Fibroblast of lung (primary cell): ENCODE data around the gene COL8A1. TPM values are rescaled to one million over a fixed set of nuclear protein-coding genes. Genes with fewer than 3 reads are reported as not detected.

ENCODE experiments used
- DNase-seq, 2 donors: peaks; one replicate each; pipeline versions ENCODE4 v3.0.0 to v3.0.0-alpha.2; 2010; ENCODE audit warnings: low read depth in 2 of 2
- H2AFZ ChIP-seq: 2 replicates; pipeline ENCODE4 v1.5.1; 2012; ENCODE audit warnings: low read length, control low read depth, inconsistent platforms
- H3K27ac ChIP-seq: 2 replicates; pipeline ENCODE4 v1.5.1; 2011; ENCODE audit warnings: low read length, control low read depth; ENCODE audit not compliant: insufficient read depth
- H3K27me3 ChIP-seq: 2 replicates; pipeline ENCODE4 v1.5.1; 2011; ENCODE audit warnings: mild to moderate bottlenecking, low read length; ENCODE audit not compliant: control insufficient read depth, insufficient read depth
- H3K36me3 ChIP-seq: 2 replicates; pipeline ENCODE4 v1.5.1; 2011; ENCODE audit warnings: low read length; ENCODE audit not compliant: control insufficient read depth, insufficient read depth
- H3K4me1 ChIP-seq: 2 replicates; pipeline ENCODE4 v1.5.1; 2011; ENCODE audit warnings: low read length; ENCODE audit not compliant: control insufficient read depth, insufficient read depth; ENCODE audit errors: extremely low read depth
- H3K4me2 ChIP-seq: 2 replicates; pipeline ENCODE4 v1.5.1; 2011; ENCODE audit warnings: low read length, control low read depth; ENCODE audit not compliant: insufficient read depth; ENCODE audit errors: extremely low read depth
- H3K4me3 ChIP-seq, 4 experiments: fragments of 200-600 bp in 1 of 4; sonication (generic) in 1 of 4; replicated peaks in 1 of 4; 2 replicates each; pipeline ENCODE4 v1.5.1; 2011 to 2016; ENCODE audit warnings: low read length in 4 of 4, low read depth in 3 of 4, mild to moderate bottlenecking in 3 of 4, control low read depth in 2 of 4, inconsistent platforms in 1 of 4, mixed read lengths in 1 of 4; ENCODE audit not compliant: insufficient read depth in 1 of 4; ENCODE audit errors: control extremely low read depth in 1 of 4
- H3K79me2 ChIP-seq: 2 replicates; pipeline ENCODE4 v1.5.1; 2012; ENCODE audit warnings: mild to moderate bottlenecking, low read length, inconsistent platforms; ENCODE audit not compliant: control insufficient read depth, insufficient read depth
- H3K9ac ChIP-seq: 2 replicates; pipeline ENCODE4 v1.5.1; 2011; ENCODE audit warnings: mild to moderate bottlenecking, low read length, control low read depth; ENCODE audit not compliant: insufficient read depth
- H3K9me3 ChIP-seq: 2 replicates; pipeline ENCODE4 v1.5.1; 2012; ENCODE audit warnings: low read depth, low read length; ENCODE audit not compliant: control insufficient read depth, insufficient read depth
- H4K20me1 ChIP-seq: 2 replicates; pipeline ENCODE4 v1.5.1; 2011; ENCODE audit warnings: low read length; ENCODE audit not compliant: control insufficient read depth, insufficient read depth; ENCODE audit errors: extremely low read depth
- CTCF ChIP-seq, 2 donors: IDR thresholded peaks in 1 of 2; conservative IDR thresholded peaks in 1 of 2; 1 replicate in 1 of 2; 2 replicates in 1 of 2; pipeline ENCODE4 v1.5.1; 2011 to 2012; ENCODE audit warnings: low read length in 2 of 2, control low read depth in 1 of 2, inconsistent platforms in 1 of 2, low read depth in 1 of 2, mild to moderate bottlenecking in 1 of 2
- EZH2 ChIP-seq: IDR thresholded peaks from 2 replicates; pipeline ENCODE4 v1.5.1; 2012; ENCODE audit warnings: low read length, control low read depth, mild to moderate bottlenecking; ENCODE audit errors: missing control alignments
- polyA plus RNA-seq, 2 donors: library from polyadenylated mRNA; depleted of rRNA in 1 of 2; stranded (reverse) in 1 of 2; unstranded in 1 of 2; fragments of >200 nt; gene quantifications; 2 replicates each; pipeline ENCODE4 v1.2.1, GENCODE V29; 2011 to 2012; ENCODE audit warnings: missing spikeins in 1 of 2
- total RNA-seq: library from RNA; depleted of rRNA; stranded (reverse); fragments of >200 nt; gene quantifications from 2 replicates; pipeline ENCODE4 v1.2.1, GENCODE V29; 2014

COL8A1 gene
- total and polyA plus RNA-seq, 2 donors (not counting 1 experiment from before 2014, with no cell fraction given), result 85.4 to 215 TPM

GRCh38 chr3:99720985-99721632 is 82.7 kb downstream of the COL8A1 start:
- DNase-seq, result peak; percentile 44 to 59
- H2AFZ ChIP-seq, result no peak overlapping the region
- peaks cover 5% of the 10 kb centered on the region for H3K4me1 ChIP-seq
- TF ChIP-seq EZH2 (no peak), CTCF (conservative IDR thresholded peaks at IDR 0.05 in 1 of 2, IDR thresholded peaks at IDR 0.05 in 1 of 2; ENCODE audit: low read depth in 1 of 2, low read length in 2 of 2) (no peak)
- no peaks in the 10 kb centered on the region for H3K36me3 ChIP-seq
- no peak overlapping the region for H3K27ac ChIP-seq
- no peaks in the 10 kb centered on the region for H3K79me2 ChIP-seq
- H3K9ac ChIP-seq, result no peak overlapping the region
- no peaks in the 10 kb centered on the region for H3K9me3 ChIP-seq
- H3K4me2 ChIP-seq, result peak overlapping the region; percentile 11
- no peak overlapping the region for H3K4me3 ChIP-seq
- H3K27me3 ChIP-seq, result no peaks in the 10 kb centered on the region
- H4K20me1 ChIP-seq, result no peaks in the 10 kb centered on the region

DNA sequence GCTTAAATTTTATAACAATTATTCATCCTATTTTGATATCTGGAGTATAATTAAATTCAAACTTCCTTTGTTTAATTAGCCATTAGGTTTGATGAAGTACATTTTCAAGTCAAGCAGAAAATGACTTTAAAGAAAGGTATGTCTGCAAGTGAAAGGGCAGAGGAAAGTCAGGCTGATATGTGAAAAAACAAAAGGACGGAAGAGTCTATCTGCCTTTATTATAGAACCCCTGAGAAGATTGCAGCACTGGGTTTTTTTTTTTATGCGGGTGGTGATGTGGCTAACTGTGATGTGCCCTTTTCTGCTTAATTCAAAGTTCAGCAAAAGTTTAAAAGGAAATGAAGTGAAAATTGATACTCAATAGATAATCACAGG is 83.2 kb downstream of the COL8A1 start:
- H3K4me3 ChIP-seq, result no peak overlapping the region
- no peaks in the 10 kb centered on the region for H3K79me2 ChIP-seq
- H3K9me3 ChIP-seq, result no peaks in the 10 kb centered on the region
- H3K4me2 ChIP-seq, result no peak overlapping the region
- TF ChIP-seq CTCF (conservative IDR thresholded peaks at IDR 0.05 in 1 of 2, IDR thresholded peaks at IDR 0.05 in 1 of 2; ENCODE audit: low read depth in 1 of 2, low read length in 2 of 2), result no peak
- TF ChIP-seq EZH2, result no peak
- H3K27me3 ChIP-seq, result no peaks in the 10 kb centered on the region
- no peak overlapping the region for H3K27ac ChIP-seq
- H4K20me1 ChIP-seq, result no peaks in the 10 kb centered on the region
- no peak overlapping the region for H3K9ac ChIP-seq
- no peaks in the 10 kb centered on the region for H3K36me3 ChIP-seq
- H2AFZ ChIP-seq, result no peak overlapping the region
- peak; percentile 11 to 93 for DNase-seq
- peaks cover 5% of the 10 kb centered on the region for H3K4me1 ChIP-seq

GRCh38 chr3:99724276-99724675 is 85.9 kb downstream of the COL8A1 start:
- TF ChIP-seq EZH2 (no peak), CTCF (conservative IDR thresholded peaks at IDR 0.05 in 1 of 2, IDR thresholded peaks at IDR 0.05 in 1 of 2; ENCODE audit: low read depth in 1 of 2, low read length in 2 of 2) (no peak)
- Histone ChIP-seq H3K9me3 (no peaks in the 10 kb centered on the region), H3K36me3 (no peaks in the 10 kb centered on the region), H3K27me3 (no peaks in the 10 kb centered on the region), H3K4me2 (no peak overlapping the region), H3K79me2 (no peaks in the 10 kb centered on the region), H3K27ac (no peak overlapping the region), H4K20me1 (no peaks in the 10 kb centered on the region), H2AFZ (no peak overlapping the region), H3K9ac (no peak overlapping the region), H3K4me1 (peaks cover 5% of the 10 kb centered on the region), H3K4me3 (no peak overlapping the region)
- DNase-seq, result peak in 1 of 2 donors; percentile 51
